HL-60 (cell line): ENCODE results near the gene UFD1.
A peak's percentile ranks its signal among the peaks of the same experiment; 100 is the strongest.

ENCODE experiments used
- CTCF ChIP-seq: IDR thresholded peaks from one replicate; pipeline ENCODE4 v1.5.1; 2011; ENCODE audit warnings: low read length, control low read depth, inconsistent platforms; ENCODE audit not compliant: insufficient read depth
- POLR2AphosphoS5 ChIP-seq: IDR thresholded peaks from 2 replicates; pipeline ENCODE4 v1.6.1; 2012; ENCODE audit warnings: low read depth

- no peak for TF ChIP-seq CTCF
- TF ChIP-seq POLR2AphosphoS5, result peak; percentile 80
Observed at GRCh38 chr22:19419464-19420178, 59.4 kb downstream of the UFD1 start.
